GM12878 (cell line): ENCODE results near the gene BCR. TPM values are rescaled to one million over a fixed set of nuclear protein-coding genes. Genes with fewer than 3 reads are reported as not detected.

ENCODE experiments used
- ATAC-seq: fragments of 200-7000 bp; cut with Tn5 transposase; 3 replicates; pipeline ENCODE4 v1.9.1; 2020; ENCODE audit warnings: mild to moderate bottlenecking, moderate library complexity
- BruUV-seq: library from RNA; stranded (reverse); fragments of 400-500 nt; replicated peaks from 2 replicates; lab custom pipeline; 2021; lab: Mats Ljungman, UMichigan
- CTCF ChIA-PET: fragments of 300-600 bp; sonication (Branson Sonifier 250); formaldehyde crosslinking; extraction: SDS; loops from one replicate; lab custom pipeline; 2021; ENCODE audit warnings: inconsistent platforms; lab: Yijun Ruan, JAX
- POLR2A ChIA-PET: fragments of 350-600 bp; formaldehyde crosslinking; extraction: SDS; loops from one replicate; lab custom pipeline; 2021; ENCODE audit warnings: inconsistent platforms; lab: Charles Lee
- RAD21 ChIA-PET: fragments of 300-600 bp; sonication (Branson Sonifier 250); formaldehyde crosslinking; loops from one replicate; lab custom pipeline; 2023; ENCODE audit warnings: antibody characterized with exemption; ENCODE audit not compliant: unreplicated experiment; lab: Charles Lee
- SMC1A ChIA-PET: fragments of 300-600 bp; sonication (Branson Sonifier 250); formaldehyde crosslinking; loops from one replicate; lab custom pipeline; 2023; ENCODE audit not compliant: unreplicated experiment, uncharacterized antibody; lab: Charles Lee
- DNase-seq: peaks from one replicate; pipeline ENCODE4 v3.0.0-alpha.2; 2011; ENCODE audit warnings: low read depth, low spot score
- FAIRE-seq: peaks from 3 replicates; lab custom pipeline; 2011; peaks lifted over from hg19 to GRCh38; lab: Jason Lieb, UNC
- H2AFZ ChIP-seq: 2 replicates; pipeline ENCODE4 v1.6.0; 2011; ENCODE audit warnings: low read depth, low read length, control low read depth; ENCODE audit not compliant: control insufficient read depth
- H3K27ac ChIP-seq: 2 replicates; pipeline ENCODE4 v1.5.1; 2011; ENCODE audit warnings: control low read depth; ENCODE audit not compliant: control insufficient read depth, insufficient read depth
- H3K27me3 ChIP-seq, 2 experiments: replicated peaks in 1 of 2; 2 replicates each; pipeline versions ENCODE4 v1.6.0 to v1.6.1; 2011; ENCODE audit warnings: low read length in 1 of 2; ENCODE audit not compliant: control insufficient read depth in 2 of 2, insufficient read depth in 2 of 2
- H3K36me3 ChIP-seq, 2 experiments: 2 replicates each; pipeline ENCODE4 v1.5.1; 2011; ENCODE audit warnings: low read length in 1 of 2; ENCODE audit not compliant: control insufficient read depth in 2 of 2, insufficient read depth in 2 of 2
- H3K4me1 ChIP-seq: 2 replicates; pipeline ENCODE4 v1.6.1; 2011; ENCODE audit warnings: mild to moderate bottlenecking, low read length, moderate library complexity, mixed read lengths; ENCODE audit not compliant: control insufficient read depth, insufficient read depth
- H3K4me2 ChIP-seq: 2 replicates; pipeline ENCODE4 v1.6.0; 2011; ENCODE audit warnings: control low read depth; ENCODE audit not compliant: control insufficient read depth, insufficient read depth
- H3K4me3 ChIP-seq: fragments of 200-600 bp; sonication (generic); 2 replicates; pipeline ENCODE4 v1.5.1; 2016
- H3K79me2 ChIP-seq: 2 replicates; pipeline ENCODE4 v1.6.0; 2011; ENCODE audit warnings: low read length; ENCODE audit not compliant: control insufficient read depth, insufficient read depth
- H3K9ac ChIP-seq: 2 replicates; pipeline ENCODE4 v1.8.0; 2011; ENCODE audit warnings: low read length, control low read depth, mixed read lengths; ENCODE audit not compliant: control insufficient read depth, insufficient read depth
- H3K9me3 ChIP-seq: replicated peaks from 3 replicates; pipeline ENCODE4 v1.5.1; 2011; ENCODE audit warnings: mild to moderate bottlenecking, low read length; ENCODE audit not compliant: control insufficient read depth, insufficient read depth
- H4K20me1 ChIP-seq: 2 replicates; pipeline ENCODE4 v1.6.0; 2011; ENCODE audit not compliant: control insufficient read depth, insufficient read depth
- ATF7 ChIP-seq: fragments of 450-650 bp; IDR thresholded peaks from 2 replicates; pipeline ENCODE4 v1.6.1; 2016; ENCODE audit warnings: low read depth, mild to moderate bottlenecking
- CHD2 ChIP-seq: IDR thresholded peaks from 2 replicates; pipeline ENCODE4 v1.6.1; 2011; ENCODE audit warnings: low read depth, low read length, improper control_type of control experiment, borderline replicate concordance
- DPF2 ChIP-seq: fragments of 450-650 bp; IDR thresholded peaks from 2 replicates; pipeline ENCODE4 v1.6.1; 2017; ENCODE audit warnings: mild to moderate bottlenecking
- EED ChIP-seq: sonication (generic); IDR thresholded peaks from 2 replicates; pipeline ENCODE4 v1.6.1; 2016; ENCODE audit warnings: antibody characterized with exemption, low read depth
- JUND ChIP-seq: IDR thresholded peaks from 2 replicates; pipeline ENCODE4 v1.6.1; 2012; ENCODE audit warnings: low read depth, mild to moderate bottlenecking, low read length, improper control_type of control experiment, moderate library complexity
- NR2C1 ChIP-seq: fragments of 450-650 bp; IDR thresholded peaks from 2 replicates; pipeline ENCODE4 v1.6.1; 2017; ENCODE audit warnings: antibody characterized with exemption, mild to moderate bottlenecking, moderate library complexity
- NR2F1 ChIP-seq: fragments of 450-650 bp; conservative IDR thresholded peaks from 2 replicates; pipeline ENCODE4 v1.6.1; 2017; ENCODE audit warnings: mild to moderate bottlenecking
- SPI1 ChIP-seq: IDR thresholded peaks from 2 replicates; pipeline ENCODE4 v1.6.1; 2011; ENCODE audit warnings: low read depth, mild to moderate bottlenecking, low read length, moderate library complexity, borderline replicate concordance; ENCODE audit not compliant: insufficient read depth
- SRF ChIP-seq, 2 experiments: IDR thresholded peaks; 2 replicates each; pipeline ENCODE4 v1.6.1; 2011; ENCODE audit warnings: low read depth in 2 of 2, low read length in 2 of 2, mild to moderate bottlenecking in 1 of 2, moderate library complexity in 1 of 2
- STAT1 ChIP-seq: fragments of 450-650 bp; conservative IDR thresholded peaks from 2 replicates; pipeline ENCODE4 v1.6.1; 2014; ENCODE audit warnings: antibody characterized with exemption, mild to moderate bottlenecking
- TBL1XR1 ChIP-seq: IDR thresholded peaks from 2 replicates; pipeline ENCODE4 v1.6.1; 2012; ENCODE audit warnings: low read depth, low read length, improper control_type of control experiment
- ZNF274 ChIP-seq: IDR thresholded peaks from one replicate; pipeline ENCODE4 v1.8.0; 2011; ENCODE audit not compliant: insufficient read length, insufficient read depth
- ZZZ3 ChIP-seq: IDR thresholded peaks from 2 replicates; pipeline ENCODE4 v1.6.1; 2011; ENCODE audit warnings: low read depth; ENCODE audit not compliant: control insufficient read depth, insufficient read length
- WGBS: methylation state at CpG from one replicate; pipeline ENCODE4 v1.1.6; 2016; ENCODE audit warnings: low lambda C conversion rate; ENCODE audit not compliant: insufficient replicate concordance, insufficient coverage; ENCODE audit errors: missing lambda C conversion rate; 5-methylcytosine and 5-hydroxymethylcytosine counted together
- in situ Hi-C: fragments of 300-500 bp; cut with MboI; formaldehyde crosslinking; loops from 9 replicates; pipeline ENCODE4 v1.14.3; 2018; ENCODE audit warnings: mixed read lengths
- intact Hi-C: fragments of 100-400 bp; cut with micrococcal nuclease; formaldehyde crosslinking; loops from one replicate; pipeline ENCODE4 v1.14.2; 2022; ENCODE audit not compliant: unreplicated experiment
- polyA plus RNA-seq, 11 experiments: library from polyadenylated mRNA; depleted of rRNA in 4 of 11; unstranded in 6 of 11; stranded (reverse) in 5 of 11; fragments of >200 nt; fragmentation: Nextera tagmentation in 4 of 11; fragmentation: Illumina TruSeq in 1 of 11; extraction: Ambion mirVana in 4 of 11; extraction: Trizol in 1 of 11; gene quantifications; 1 replicate in 1 of 11; 2 replicates in 10 of 11; pipeline versions ENCODE4 v1.2.1 to v1.2.3, GENCODE V29; 2011 to 2016; ENCODE audit warnings: inconsistent platforms in 2 of 11, missing spikeins in 2 of 11, low read depth in 1 of 11
- total RNA-seq, 4 experiments: library from RNA; depleted of rRNA in 3 of 4; stranded (reverse); fragments of >200 nt in 3 of 4; fragmentation: Illumina TruSeq in 1 of 4; extraction: Trizol in 1 of 4; gene quantifications; 2 replicates each; pipeline versions ENCODE4 v1.2.1 to v1.2.3, GENCODE V29; 2013 to 2021
- TF ChIP-seq, protein P1 (sequence below): fragments of 450-650 bp; formaldehyde crosslinking; IDR thresholded peaks from 2 replicates; pipeline ENCODE4 v1.5.0; 2022; ENCODE audit warnings: mild to moderate bottlenecking, missing genetic modification characterization
- TF ChIP-seq, protein P2 (sequence below): IDR thresholded peaks from 2 replicates; pipeline ENCODE4 v1.6.1; 2012; ENCODE audit warnings: low read length, inconsistent platforms
- TF ChIP-seq, protein P3 (sequence below): IDR thresholded peaks from 2 replicates; pipeline ENCODE4 v1.6.1; 2011; ENCODE audit warnings: low read depth, mild to moderate bottlenecking, low read length, moderate library complexity, borderline replicate concordance; ENCODE audit errors: extremely low read depth

Gene BCR
- total and polyA plus RNA-seq, 10 of the 15 experiments (the other 5 are each of a cell fraction or from before 2014, with no cell fraction given), result 1.7 to 64.7 (median 18.4) TPM

DNA sequence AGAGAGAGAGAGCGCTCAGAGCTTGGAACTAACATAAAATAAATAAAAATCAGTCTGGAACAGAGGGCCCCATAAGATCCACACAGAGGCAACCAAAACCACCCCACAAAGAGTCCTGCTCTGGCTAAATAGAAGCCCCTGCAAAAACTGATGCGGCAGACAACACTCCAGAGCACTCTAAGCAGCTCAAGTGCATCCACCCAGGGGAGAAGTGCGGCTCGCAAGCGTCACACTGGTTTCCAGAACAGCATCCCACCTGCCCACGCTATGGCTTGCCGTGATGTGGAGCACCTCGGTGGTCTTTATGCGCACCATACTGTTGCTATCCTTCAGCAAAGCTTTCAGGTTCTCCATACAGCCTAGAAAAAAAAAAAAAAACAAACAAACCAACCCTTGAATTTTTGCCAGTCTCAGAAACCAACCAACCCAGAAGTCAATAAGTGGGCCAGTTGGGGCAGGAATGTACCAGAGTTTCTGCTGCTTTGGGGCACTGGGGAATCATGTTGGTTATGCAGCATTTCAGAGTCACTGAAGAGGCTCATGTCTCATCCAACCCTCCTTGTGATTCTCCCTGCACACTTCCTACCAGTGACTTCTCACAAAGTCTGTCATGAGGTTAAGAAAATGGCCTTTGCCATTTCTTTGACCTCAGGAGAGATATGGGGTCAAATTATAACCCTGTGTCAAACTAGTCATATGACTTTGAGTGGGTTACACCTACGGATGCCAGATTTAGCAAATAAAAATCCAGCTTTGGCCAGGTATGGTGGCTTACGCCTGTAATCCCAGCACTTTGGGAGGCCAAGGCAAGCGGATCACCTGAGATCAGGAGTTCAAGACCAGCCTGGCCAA lies 41.5 kb upstream of the BCR start:
- H3K27ac ChIP-seq, result peak overlapping the region; percentile 86
- H3K36me3 ChIP-seq, result no peaks in the 10 kb centered on the region
- DNase-seq (no peak), ATAC-seq (peak; percentile 7), FAIRE-seq (no peak)
- H3K9ac ChIP-seq, result peak overlapping the region; percentile 72
- intact Hi-C loops (loop anchor here (5.0 kb wide), 1 partner anchor 43 kb away; the partner anchor contains the start of gene BCR), in situ Hi-C loops (loop anchor here (10.0 kb wide), 1 partner anchor 784 kb away; no protein-coding TSS in a partner anchor)
- H3K79me2 ChIP-seq, result no peaks in the 10 kb centered on the region
- ChIA-PET POLR2A (interaction anchor here (0.6 to 1.9 kb wide), 7 partner anchors 10 to 283 kb away, joined by 3 to 7 read pairs (median 3); no protein-coding TSS in a partner anchor), RAD21 (interaction anchor here (0.9 to 2.7 kb wide), 21 partner anchors 7 to 1040 kb away, joined by 3 to 27 read pairs (median 4); partner anchors contain the start of gene BCR), SMC1A (interaction anchor here (0.5 to 4.9 kb wide), 19 partner anchors 11 to 1096 kb away, joined by 3 to 75 read pairs (median 5); partner anchors contain the start of gene BCR), CTCF (interaction anchor here (0.6 to 6.0 kb wide), 19 partner anchors 9 to 1128 kb away, joined by 3 to 86 read pairs (median 5); partner anchors contain the start of gene BCR)
- no peak overlapping the region for H2AFZ ChIP-seq
- H3K9me3 ChIP-seq, result no peaks in the 10 kb centered on the region
- H4K20me1 ChIP-seq, result no peaks in the 10 kb centered on the region
- peak overlapping the region; percentile 2 for H3K4me2 ChIP-seq
- H3K27me3 ChIP-seq, result no peaks in the 10 kb centered on the region
- BruUV-seq, result no TSS peak
- no peak for TF ChIP-seq ATF7
- no peak for TF ChIP-seq DPF2
- TF ChIP-seq, protein P1, sequence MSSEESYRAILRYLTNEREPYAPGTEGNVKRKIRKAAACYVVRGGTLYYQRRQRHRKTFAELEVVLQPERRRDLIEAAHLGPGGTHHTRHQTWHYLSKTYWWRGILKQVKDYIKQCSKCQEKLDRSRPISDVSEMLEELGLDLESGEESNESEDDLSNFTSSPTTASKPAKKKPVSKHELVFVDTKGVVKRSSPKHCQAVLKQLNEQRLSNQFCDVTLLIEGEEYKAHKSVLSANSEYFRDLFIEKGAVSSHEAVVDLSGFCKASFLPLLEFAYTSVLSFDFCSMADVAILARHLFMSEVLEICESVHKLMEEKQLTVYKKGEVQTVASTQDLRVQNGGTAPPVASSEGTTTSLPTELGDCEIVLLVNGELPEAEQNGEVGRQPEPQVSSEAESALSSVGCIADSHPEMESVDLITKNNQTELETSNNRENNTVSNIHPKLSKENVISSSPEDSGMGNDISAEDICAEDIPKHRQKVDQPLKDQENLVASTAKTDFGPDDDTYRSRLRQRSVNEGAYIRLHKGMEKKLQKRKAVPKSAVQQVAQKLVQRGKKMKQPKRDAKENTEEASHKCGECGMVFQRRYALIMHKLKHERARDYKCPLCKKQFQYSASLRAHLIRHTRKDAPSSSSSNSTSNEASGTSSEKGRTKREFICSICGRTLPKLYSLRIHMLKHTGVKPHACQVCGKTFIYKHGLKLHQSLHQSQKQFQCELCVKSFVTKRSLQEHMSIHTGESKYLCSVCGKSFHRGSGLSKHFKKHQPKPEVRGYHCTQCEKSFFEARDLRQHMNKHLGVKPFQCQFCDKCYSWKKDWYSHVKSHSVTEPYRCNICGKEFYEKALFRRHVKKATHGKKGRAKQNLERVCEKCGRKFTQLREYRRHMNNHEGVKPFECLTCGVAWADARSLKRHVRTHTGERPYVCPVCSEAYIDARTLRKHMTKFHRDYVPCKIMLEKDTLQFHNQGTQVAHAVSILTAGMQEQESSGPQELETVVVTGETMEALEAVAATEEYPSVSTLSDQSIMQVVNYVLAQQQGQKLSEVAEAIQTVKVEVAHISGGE (CRISPR knock-in tag), result no peak
- TF ChIP-seq, protein P2, sequence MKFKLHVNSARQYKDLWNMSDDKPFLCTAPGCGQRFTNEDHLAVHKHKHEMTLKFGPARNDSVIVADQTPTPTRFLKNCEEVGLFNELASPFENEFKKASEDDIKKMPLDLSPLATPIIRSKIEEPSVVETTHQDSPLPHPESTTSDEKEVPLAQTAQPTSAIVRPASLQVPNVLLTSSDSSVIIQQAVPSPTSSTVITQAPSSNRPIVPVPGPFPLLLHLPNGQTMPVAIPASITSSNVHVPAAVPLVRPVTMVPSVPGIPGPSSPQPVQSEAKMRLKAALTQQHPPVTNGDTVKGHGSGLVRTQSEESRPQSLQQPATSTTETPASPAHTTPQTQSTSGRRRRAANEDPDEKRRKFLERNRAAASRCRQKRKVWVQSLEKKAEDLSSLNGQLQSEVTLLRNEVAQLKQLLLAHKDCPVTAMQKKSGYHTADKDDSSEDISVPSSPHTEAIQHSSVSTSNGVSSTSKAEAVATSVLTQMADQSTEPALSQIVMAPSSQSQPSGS, result no peak
- TF ChIP-seq STAT1, result no peak
- no peak for TF ChIP-seq ZNF274
- TF ChIP-seq NR2F1, result peak; percentile 75
- no peak for TF ChIP-seq TBL1XR1
- no peak for TF ChIP-seq SRF (IDR thresholded peaks at IDR 0.05; ENCODE audit: low read depth in 2 of 2, low read length in 2 of 2)
- TF ChIP-seq CHD2, result no peak
- no peak for TF ChIP-seq EED
- no peak for TF ChIP-seq JUND
- TF ChIP-seq ZZZ3, result no peak
- TF ChIP-seq SPI1, result 0 out of 2 replicates have a peak, but pooled peaks have one; percentile 5
- TF ChIP-seq, protein P3, sequence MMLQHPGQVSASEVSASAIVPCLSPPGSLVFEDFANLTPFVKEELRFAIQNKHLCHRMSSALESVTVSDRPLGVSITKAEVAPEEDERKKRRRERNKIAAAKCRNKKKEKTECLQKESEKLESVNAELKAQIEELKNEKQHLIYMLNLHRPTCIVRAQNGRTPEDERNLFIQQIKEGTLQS, result no peak
- TF ChIP-seq NR2C1, result peak; percentile 56
- 48% methylated on average over 12 of the region's 12 CpGs for WGBS
- H3K4me1 ChIP-seq, result peaks cover 60% of the 10 kb centered on the region
- H3K4me3 ChIP-seq, result no peak overlapping the region
